ENCODE measurements around the gene ITSN1.

Gene ITSN1

DNA sequence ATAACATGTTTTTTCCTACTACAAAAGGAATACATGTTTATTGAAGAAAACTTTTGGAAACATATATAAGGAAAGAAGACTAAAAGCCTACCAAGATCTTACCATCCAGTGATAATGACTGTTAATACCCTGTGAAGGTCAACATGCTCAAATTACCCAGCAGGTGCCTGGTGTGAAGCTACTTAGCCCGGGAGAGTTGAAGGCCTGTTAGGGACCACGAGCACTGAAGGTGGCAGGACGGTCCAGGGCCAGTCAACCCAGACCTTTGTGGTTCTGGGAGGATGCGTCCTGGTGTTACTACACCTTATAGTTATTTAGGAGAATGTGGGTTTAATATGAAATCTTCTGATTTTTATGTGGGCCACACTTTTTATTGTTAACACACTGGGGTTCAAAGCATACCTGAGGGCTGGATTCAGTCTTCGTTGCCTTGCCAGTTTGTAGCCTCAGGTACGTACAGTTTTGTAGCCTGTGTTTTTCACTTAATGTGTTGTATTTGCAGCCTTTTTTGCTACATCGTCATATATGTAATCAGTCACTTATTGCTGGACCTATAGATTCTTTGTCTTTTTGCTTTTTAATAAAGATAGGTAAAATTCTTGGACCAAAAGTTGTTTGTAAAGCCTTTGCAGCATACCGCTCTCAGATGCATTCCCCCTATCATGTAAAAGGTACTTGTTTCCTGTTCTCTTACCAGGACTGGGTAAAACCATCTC lies 9.8 kb downstream of the ITSN1 start:
- Histone ChIP-seq H2BK5ac (ENCODE audit: low read depth, low read length, poor library complexity) (no peak overlapping the region), H3K4me3 (ENCODE audit: low read depth, low read length) (no peak overlapping the region), H4K8ac (ENCODE audit: low read depth, low read length) (no peak overlapping the region), H4K91ac (ENCODE audit: low read depth, low read length) (no peak overlapping the region), H2AK5ac (ENCODE audit: low read length) (no peak overlapping the region), H3K36me3 (ENCODE audit: control insufficient read depth in 1 of 2, insufficient read depth in 2 of 2, low read length in 2 of 2) (peaks cover 0 to 3% of the 10 kb centered on the region in 2 experiments), H3K4ac (ENCODE audit: low read depth, low read length) (no peak overlapping the region), H3K4me1 (ENCODE audit: control insufficient read depth in 1 of 2, insufficient read depth in 2 of 2, low read length in 2 of 2) (peaks cover 4 to 15% of the 10 kb centered on the region in 2 experiments), H3K14ac (ENCODE audit: low read length) (no peak overlapping the region), H3K9me3 (ENCODE audit: insufficient read depth, low read depth, low read length) (no peaks in the 10 kb centered on the region), H4K12ac (ENCODE audit: low read depth, low read length) (no peak overlapping the region), H3K79me2 (ENCODE audit: control insufficient read depth, insufficient read depth, low read length, poor library complexity) (peaks cover 16% of the 10 kb centered on the region), H3K23ac (ENCODE audit: low read length) (no peak overlapping the region), H2BK120ac (ENCODE audit: insufficient read depth, low read length, poor library complexity) (no peak overlapping the region), H2AFZ (ENCODE audit: insufficient read depth, low read length, poor library complexity) (no peak overlapping the region), H2BK12ac (ENCODE audit: low read length) (no peak overlapping the region), H3K4me2 (ENCODE audit: low read length) (no peak overlapping the region), H3K27me3 (ENCODE audit: insufficient read depth, low read length) (no peaks in the 10 kb centered on the region), H3K79me1 (ENCODE audit: low read length) (peaks cover 2% of the 10 kb centered on the region), H3K9ac (ENCODE audit: low read length) (no peak overlapping the region), H3K27ac (ENCODE audit: low read depth, low read length) (no peak overlapping the region), H3K18ac (ENCODE audit: low read length) (no peak overlapping the region)
- no CpG with 5 or more reads among the region's 8 CpGs for WGBS (ENCODE audit: extremely low coverage, insufficient coverage, insufficient read length)
- no peak for DNase-seq

DNA sequence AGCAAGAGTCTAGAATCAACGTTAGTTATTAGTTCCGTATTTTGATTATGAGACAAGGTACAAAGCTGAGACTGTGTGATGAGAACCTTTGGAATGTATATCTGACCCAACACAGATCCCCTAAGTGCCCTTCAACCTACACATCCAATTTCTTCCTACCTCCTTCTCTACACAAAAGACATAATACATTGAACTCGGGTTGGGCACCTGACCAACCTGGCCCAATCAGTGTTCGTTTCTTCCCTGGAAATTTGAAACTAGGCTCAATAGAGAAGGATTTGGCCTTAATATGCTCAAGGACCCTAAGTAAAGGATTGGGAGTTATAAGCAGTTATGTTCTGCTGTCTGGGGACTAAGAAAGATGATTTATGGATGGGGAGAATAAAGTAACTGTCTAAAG lies 12.1 kb downstream of the ITSN1 start:
- Histone ChIP-seq H3K14ac (ENCODE audit: low read length) (no peak overlapping the region), H3K4ac (ENCODE audit: low read depth, low read length) (peak overlapping the region; percentile 29), H4K12ac (ENCODE audit: low read depth, low read length) (no peak overlapping the region), H2BK12ac (ENCODE audit: low read length) (no peak overlapping the region), H2BK5ac (ENCODE audit: low read depth, low read length, poor library complexity) (no peak overlapping the region), H4K8ac (ENCODE audit: low read depth, low read length) (no peak overlapping the region), H3K4me1 (ENCODE audit: control insufficient read depth in 1 of 2, insufficient read depth in 2 of 2, low read length in 2 of 2) (peaks cover 9 to 17% of the 10 kb centered on the region in 2 experiments), H3K27me3 (ENCODE audit: insufficient read depth, low read length) (no peaks in the 10 kb centered on the region), H3K23ac (ENCODE audit: low read length) (no peak overlapping the region), H3K4me2 (ENCODE audit: low read length) (no peak overlapping the region), H2AK5ac (ENCODE audit: low read length) (no peak overlapping the region), H2BK120ac (ENCODE audit: insufficient read depth, low read length, poor library complexity) (no peak overlapping the region), H3K9ac (ENCODE audit: low read length) (no peak overlapping the region), H3K9me3 (ENCODE audit: insufficient read depth, low read depth, low read length) (no peaks in the 10 kb centered on the region), H4K91ac (ENCODE audit: low read depth, low read length) (no peak overlapping the region), H3K18ac (ENCODE audit: low read length) (no peak overlapping the region), H3K79me1 (ENCODE audit: low read length) (peaks cover 4% of the 10 kb centered on the region), H3K27ac (ENCODE audit: low read depth, low read length) (peak overlapping the region; percentile 33), H2AFZ (ENCODE audit: insufficient read depth, low read length, poor library complexity) (no peak overlapping the region), H3K4me3 (ENCODE audit: low read depth, low read length) (no peak overlapping the region), H3K36me3 (ENCODE audit: control insufficient read depth in 1 of 2, insufficient read depth in 2 of 2, low read length in 2 of 2) (peaks cover 0 to 3% of the 10 kb centered on the region in 2 experiments), H3K79me2 (ENCODE audit: control insufficient read depth, insufficient read depth, low read length, poor library complexity) (peaks cover 11% of the 10 kb centered on the region)
- DNase-seq, result no peak
- no CpG with 5 or more reads among the region's 4 CpGs for WGBS (ENCODE audit: extremely low coverage, insufficient coverage, insufficient read length)

DNA sequence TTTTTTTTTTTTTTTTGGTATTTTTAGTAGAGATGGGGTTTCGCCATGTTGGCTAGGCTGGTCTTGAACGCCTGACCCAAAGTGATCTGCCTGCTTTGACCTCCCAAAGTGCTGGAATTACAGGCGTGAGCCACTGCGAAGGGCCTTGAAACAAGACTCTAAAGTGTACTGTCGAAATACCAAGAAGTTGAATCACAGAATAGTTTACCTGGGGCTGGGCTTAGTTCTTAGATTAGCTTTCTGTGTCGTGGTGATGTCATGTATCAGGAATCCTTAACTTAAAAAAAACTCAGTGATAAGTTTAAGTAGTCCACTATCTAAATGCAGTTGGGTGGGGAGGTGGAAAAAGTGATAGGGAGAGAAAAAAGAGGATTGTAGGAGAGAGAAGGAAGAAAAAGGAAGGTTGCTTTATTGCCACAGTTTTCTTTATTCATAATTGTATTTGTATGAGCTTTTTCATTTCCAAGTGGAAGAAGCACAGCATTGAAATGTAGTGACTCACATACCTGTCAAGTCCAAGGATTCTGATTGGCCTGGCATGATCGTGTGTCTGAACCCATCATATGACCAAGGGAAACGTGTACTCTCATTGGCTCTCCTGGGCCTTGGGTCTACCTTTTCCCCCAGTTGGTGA lies 13.4 kb downstream of the ITSN1 start:
- Histone ChIP-seq H3K27me3 (ENCODE audit: insufficient read depth, low read length) (no peaks in the 10 kb centered on the region), H2BK12ac (ENCODE audit: low read length) (no peak overlapping the region), H3K4ac (ENCODE audit: low read depth, low read length) (peak overlapping the region; percentile 34), H3K23ac (ENCODE audit: low read length) (no peak overlapping the region), H2AK5ac (ENCODE audit: low read length) (no peak overlapping the region), H3K4me2 (ENCODE audit: low read length) (no peak overlapping the region), H3K36me3 (ENCODE audit: control insufficient read depth in 1 of 2, insufficient read depth in 2 of 2, low read length in 2 of 2) (peaks cover 0 to 3% of the 10 kb centered on the region in 2 experiments), H4K8ac (ENCODE audit: low read depth, low read length) (no peak overlapping the region), H3K9me3 (ENCODE audit: insufficient read depth, low read depth, low read length) (no peaks in the 10 kb centered on the region), H3K4me3 (ENCODE audit: low read depth, low read length) (no peak overlapping the region), H4K91ac (ENCODE audit: low read depth, low read length) (no peak overlapping the region), H4K12ac (ENCODE audit: low read depth, low read length) (no peak overlapping the region), H2BK5ac (ENCODE audit: low read depth, low read length, poor library complexity) (peak overlapping the region; percentile 2), H3K79me1 (ENCODE audit: low read length) (peaks cover 4% of the 10 kb centered on the region), H3K4me1 (ENCODE audit: control insufficient read depth in 1 of 2, insufficient read depth in 2 of 2, low read length in 2 of 2) (peaks cover 9 to 13% of the 10 kb centered on the region in 2 experiments), H3K27ac (ENCODE audit: low read depth, low read length) (peak overlapping the region; percentile 80), H2BK120ac (ENCODE audit: insufficient read depth, low read length, poor library complexity) (no peak overlapping the region), H3K9ac (ENCODE audit: low read length) (no peak overlapping the region), H3K79me2 (ENCODE audit: control insufficient read depth, insufficient read depth, low read length, poor library complexity) (peaks cover 11% of the 10 kb centered on the region), H2AFZ (ENCODE audit: insufficient read depth, low read length, poor library complexity) (no peak overlapping the region), H3K18ac (ENCODE audit: low read length) (no peak overlapping the region), H3K14ac (ENCODE audit: low read length) (no peak overlapping the region)
- peak; percentile 83 to 97 for DNase-seq
- no CpG with 5 or more reads among the region's 8 CpGs for WGBS (ENCODE audit: extremely low coverage, insufficient coverage, insufficient read length)

DNA sequence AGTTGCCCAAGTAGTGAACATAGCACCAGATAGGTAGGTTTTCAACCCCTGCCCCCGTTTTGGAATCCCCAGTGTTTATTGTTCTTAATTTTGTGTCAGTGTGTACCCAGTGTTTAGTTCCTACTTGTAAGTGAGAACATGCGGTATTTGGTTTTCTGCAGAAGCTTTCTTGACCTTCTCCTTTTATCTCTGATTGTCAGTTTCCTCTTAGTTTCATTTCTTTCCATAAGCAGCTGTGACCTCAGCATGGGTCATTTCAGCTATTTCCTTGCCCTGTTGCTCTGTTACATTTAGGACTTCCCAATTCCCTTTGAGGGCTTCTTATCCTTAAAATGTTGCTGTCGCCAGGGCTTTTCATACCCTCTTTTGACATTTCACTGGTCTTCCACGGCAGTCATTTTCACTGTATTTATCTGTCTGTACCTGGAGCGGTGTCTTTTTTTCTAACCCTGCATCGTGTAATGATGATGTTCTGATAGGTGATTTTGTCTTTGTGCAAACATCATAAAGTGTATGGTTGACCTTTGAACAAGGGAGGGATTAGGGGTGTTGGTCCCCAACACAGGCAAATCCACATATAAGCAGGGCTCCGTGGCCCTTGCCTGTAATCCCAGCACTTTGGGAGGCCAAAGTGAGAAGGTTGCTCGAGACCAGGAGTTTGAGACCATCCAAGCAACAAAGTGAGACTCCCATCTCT lies 15.0 kb downstream of the ITSN1 start:
- Histone ChIP-seq H3K4me1 (ENCODE audit: control insufficient read depth in 1 of 2, insufficient read depth in 2 of 2, low read length in 2 of 2) (peaks cover 9 to 13% of the 10 kb centered on the region in 2 experiments), H3K79me1 (ENCODE audit: low read length) (peaks cover 4% of the 10 kb centered on the region), H4K91ac (ENCODE audit: low read depth, low read length) (no peak overlapping the region), H2AFZ (ENCODE audit: insufficient read depth, low read length, poor library complexity) (no peak overlapping the region), H3K23ac (ENCODE audit: low read length) (no peak overlapping the region), H3K9me3 (ENCODE audit: insufficient read depth, low read depth, low read length) (no peaks in the 10 kb centered on the region), H3K27me3 (ENCODE audit: insufficient read depth, low read length) (no peaks in the 10 kb centered on the region), H3K9ac (ENCODE audit: low read length) (no peak overlapping the region), H3K4ac (ENCODE audit: low read depth, low read length) (peak overlapping the region; percentile 72), H3K18ac (ENCODE audit: low read length) (no peak overlapping the region), H2AK5ac (ENCODE audit: low read length) (no peak overlapping the region), H4K8ac (ENCODE audit: low read depth, low read length) (no peak overlapping the region), H3K4me2 (ENCODE audit: low read length) (no peak overlapping the region), H4K12ac (ENCODE audit: low read depth, low read length) (no peak overlapping the region), H3K4me3 (ENCODE audit: low read depth, low read length) (no peak overlapping the region), H2BK5ac (ENCODE audit: low read depth, low read length, poor library complexity) (no peak overlapping the region), H3K14ac (ENCODE audit: low read length) (no peak overlapping the region), H3K36me3 (ENCODE audit: control insufficient read depth in 1 of 2, insufficient read depth in 2 of 2, low read length in 2 of 2) (peaks cover 0 to 3% of the 10 kb centered on the region in 2 experiments), H3K27ac (ENCODE audit: low read depth, low read length) (no peak overlapping the region), H2BK120ac (ENCODE audit: insufficient read depth, low read length, poor library complexity) (no peak overlapping the region), H2BK12ac (ENCODE audit: low read length) (no peak overlapping the region), H3K79me2 (ENCODE audit: control insufficient read depth, insufficient read depth, low read length, poor library complexity) (peaks cover 7% of the 10 kb centered on the region)
- DNase-seq, result no peak
- no CpG with 5 or more reads among the region's 8 CpGs for WGBS (ENCODE audit: extremely low coverage, insufficient coverage, insufficient read length)
